ENCODE data around the gene PROK1. TPM values are rescaled to one million over a fixed set of nuclear protein-coding genes. Genes with fewer than 3 reads are reported as not detected.

The PROK1 gene
- total and polyA plus RNA-seq, 10 of the 15 experiments (the other 5 are each of a cell fraction or from before 2014, with no cell fraction given): not detected

DNA sequence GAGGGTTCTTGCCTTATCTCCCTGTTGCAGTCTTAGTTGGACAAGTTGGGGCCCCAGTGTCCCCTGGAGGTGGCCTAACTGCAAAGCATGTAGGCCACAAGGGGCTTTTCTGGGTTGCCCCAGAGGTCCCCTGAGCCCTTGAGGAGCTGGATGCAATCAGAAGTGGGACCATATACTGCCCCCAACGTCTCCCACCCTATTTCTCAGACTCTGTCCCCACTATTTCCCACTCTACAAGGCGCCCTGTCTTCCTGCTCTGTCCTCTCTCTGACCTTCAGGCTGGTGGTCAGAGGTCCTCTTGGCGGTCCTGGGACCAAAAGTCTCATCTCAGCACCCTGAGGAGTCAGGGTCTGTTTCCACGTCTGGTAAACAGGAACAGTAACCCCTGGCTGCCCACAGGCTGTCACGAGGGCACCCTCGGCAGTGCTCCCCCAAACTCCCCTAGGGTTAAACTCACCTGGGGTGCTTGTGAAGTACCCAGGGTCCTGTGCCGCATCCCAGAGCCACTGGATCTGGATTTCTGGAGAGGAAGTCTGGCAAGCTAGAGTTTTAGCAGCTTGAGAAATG is 14.9 kb downstream of the PROK1 start (continued):
- TF ChIP-seq ZNF687 (IDR thresholded peaks at IDR 0.05) (no peak), RCOR1 (conservative IDR thresholded peaks at IDR 0.05; ENCODE audit: low read depth, low read length) (no peak), MTA2 (IDR thresholded peaks at IDR 0.05; ENCODE audit: low read depth) (no peak), ATF3 (IDR thresholded peaks at IDR 0.05; ENCODE audit: borderline replicate concordance, extremely low read depth, low read depth, low read length) (no peak), SMAD1 (IDR thresholded peaks at IDR 0.05; ENCODE audit: low read depth, partially characterized antibody) (no peak)

DNA sequence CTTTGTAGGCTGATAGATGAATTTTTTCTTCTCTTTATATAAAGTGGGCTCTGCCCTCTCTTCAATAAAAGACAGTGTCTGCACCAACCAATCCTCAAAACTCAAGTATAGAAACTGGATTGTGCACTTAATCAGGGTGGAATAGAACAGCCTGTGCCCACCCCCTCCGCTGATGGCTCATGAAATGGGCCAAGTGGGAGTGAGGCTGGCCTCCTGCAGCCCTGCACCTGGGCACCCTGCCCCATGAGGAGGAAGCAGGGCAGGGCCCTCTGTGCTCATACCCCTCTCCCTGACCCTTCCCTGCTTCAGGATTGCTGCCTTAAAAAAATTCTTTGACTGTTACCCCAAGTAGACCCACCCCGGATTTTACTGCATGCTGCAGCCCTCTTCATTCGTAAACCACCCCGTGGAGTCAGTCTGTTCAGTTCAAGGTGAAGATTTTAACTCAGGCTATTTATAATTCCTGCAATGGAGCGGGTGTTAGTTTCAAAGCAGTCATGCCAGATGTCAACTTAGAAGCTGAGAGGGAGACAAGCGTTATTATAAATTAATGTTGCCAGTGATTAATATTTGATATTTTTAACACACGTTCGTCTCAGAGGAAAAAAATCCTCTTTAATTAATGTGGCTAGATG is 15.8 kb downstream of the PROK1 start:
- H3K9me3 ChIP-seq (replicated peaks; ENCODE audit: control insufficient read depth, insufficient read depth, low read length): no peaks in the 10 kb centered on the region
- no peak overlapping the region for H2AFZ ChIP-seq (ENCODE audit: control insufficient read depth, low read depth, low read length)
- H3K9ac ChIP-seq (ENCODE audit: control insufficient read depth, insufficient read depth, low read length): no peak overlapping the region
- no TSS peak for BruUV-seq (replicated peaks)
- in situ Hi-C loops (cut with MboI) (no loop called here), intact Hi-C loops (cut with micrococcal nuclease; ENCODE audit: unreplicated experiment) (loop anchor here (10.0 kb wide), 1 partner anchor 382 kb away; no protein-coding TSS in a partner anchor)
- H3K27ac ChIP-seq (ENCODE audit: control insufficient read depth, insufficient read depth): no peak overlapping the region
- FAIRE-seq (no peak), DNase-seq (ENCODE audit: low read depth, low spot score) (no peak), ATAC-seq (no peak)
- WGBS (ENCODE audit: insufficient coverage, insufficient replicate concordance, low lambda C conversion rate, missing lambda C conversion rate): 43% methylated on average over 8 of the region's 8 CpGs
- no peaks in the 10 kb centered on the region; a peak in 1 of 4 replicates for H3K27me3 ChIP-seq (replicated peaks in 1 of 2; ENCODE audit: control insufficient read depth in 2 of 2, insufficient read depth in 2 of 2, low read length in 1 of 2)
- ChIA-PET SMC1A (ENCODE audit: uncharacterized antibody, unreplicated experiment) (interaction anchor here (1.0 to 1.1 kb wide), 2 partner anchors 55 to 259 kb away, joined by 3 to 5 read pairs; no protein-coding TSS in a partner anchor), CTCF (interaction anchor here (1.6 to 8.6 kb wide), 3 partner anchors 29 to 264 kb away, joined by 6 to 59 read pairs (median 7); no protein-coding TSS in a partner anchor), RAD21 (ENCODE audit: unreplicated experiment) (interaction anchor here (0.9 kb wide), 1 partner anchor 29 kb away, joined by 3 read pairs; no protein-coding TSS in a partner anchor), POLR2A (no interaction called here)
- H3K36me3 ChIP-seq (ENCODE audit: control insufficient read depth in 2 of 2, insufficient read depth in 2 of 2, low read length in 1 of 2): no peaks in the 10 kb centered on the region
- no peak overlapping the region for H3K4me2 ChIP-seq (ENCODE audit: control insufficient read depth, insufficient read depth)
- no peaks in the 10 kb centered on the region for H4K20me1 ChIP-seq (ENCODE audit: control insufficient read depth, insufficient read depth)
- no peaks in the 10 kb centered on the region for H3K4me1 ChIP-seq (ENCODE audit: control insufficient read depth, insufficient read depth, low read length)
- H3K79me2 ChIP-seq (ENCODE audit: control insufficient read depth, insufficient read depth, low read length): no peaks in the 10 kb centered on the region
- no peak overlapping the region for H3K4me3 ChIP-seq
- no peak for TF ChIP-seq ATF7 (IDR thresholded peaks at IDR 0.05; ENCODE audit: low read depth)
- TF ChIP-seq IRF4 (IDR thresholded peaks at IDR 0.05; ENCODE audit: low read depth, low read length): no peak
- no peak for TF ChIP-seq CBX3 (IDR thresholded peaks at IDR 0.05; ENCODE audit: borderline replicate concordance, low read depth)
- TF ChIP-seq CEBPB (IDR thresholded peaks at IDR 0.05; ENCODE audit: borderline replicate concordance in 1 of 2, low read depth in 2 of 2, low read length in 2 of 2): no peak
- TF ChIP-seq NR2C1 (IDR thresholded peaks at IDR 0.05): no peak
- TF ChIP-seq SKIL (IDR thresholded peaks at IDR 0.05; ENCODE audit: low read depth, poor library complexity, severe bottlenecking): no peak
- no peak for TF ChIP-seq HCFC1 (IDR thresholded peaks at IDR 0.05; ENCODE audit: low read length)
- TF ChIP-seq EED (IDR thresholded peaks at IDR 0.05; ENCODE audit: low read depth): no peak
- no peak for TF ChIP-seq HSF1 (IDR thresholded peaks at IDR 0.05; ENCODE audit: low read depth, low read length)
